ENCODE data around the gene SEC23A.

The SEC23A gene

DNA sequence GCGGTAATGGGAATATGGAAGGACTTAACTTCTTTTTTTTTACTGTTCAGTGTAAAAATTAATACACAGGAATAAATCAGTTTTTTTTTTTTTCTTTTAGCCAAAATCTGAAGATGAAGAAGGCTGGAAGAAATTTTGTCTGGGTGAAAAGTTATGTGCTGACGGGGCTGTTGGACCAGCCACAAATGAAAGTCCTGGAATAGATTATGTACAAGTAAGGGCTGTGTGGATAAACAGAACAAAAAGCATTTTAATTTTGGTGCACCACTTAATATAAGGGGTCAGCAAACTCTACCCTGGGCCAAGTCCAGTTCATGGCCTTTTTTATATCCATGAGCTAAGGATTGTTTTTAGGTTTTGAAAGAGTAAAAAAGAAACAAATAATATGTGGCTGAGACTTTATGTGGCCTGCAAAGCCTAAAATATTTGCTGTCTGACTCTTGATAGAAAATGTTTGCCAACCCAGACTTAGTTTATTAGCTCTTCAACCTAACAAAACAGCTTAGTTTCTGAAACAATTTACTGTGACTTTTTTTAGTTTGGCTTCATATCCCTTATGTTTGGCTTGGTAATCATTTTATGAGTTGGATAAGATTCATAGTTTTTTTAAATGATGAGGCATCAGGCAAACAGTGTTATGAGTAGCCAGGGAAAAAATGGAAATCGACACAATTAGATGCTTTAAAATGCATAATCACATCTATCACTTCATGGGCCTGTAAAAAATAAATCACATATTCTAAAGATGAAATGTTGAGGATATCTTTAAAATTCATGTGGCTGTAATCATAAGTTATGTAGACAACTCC is 19.5 kb upstream of the SEC23A start:
- no peaks in the 10 kb centered on the region for H3K27me3 ChIP-seq
- H3K4me1 ChIP-seq = no peaks in the 10 kb centered on the region
- H3K9me3 ChIP-seq = no peaks in the 10 kb centered on the region
- peaks cover 26% of the 10 kb centered on the region for H3K36me3 ChIP-seq
- TF ChIP-seq, protein P1, sequence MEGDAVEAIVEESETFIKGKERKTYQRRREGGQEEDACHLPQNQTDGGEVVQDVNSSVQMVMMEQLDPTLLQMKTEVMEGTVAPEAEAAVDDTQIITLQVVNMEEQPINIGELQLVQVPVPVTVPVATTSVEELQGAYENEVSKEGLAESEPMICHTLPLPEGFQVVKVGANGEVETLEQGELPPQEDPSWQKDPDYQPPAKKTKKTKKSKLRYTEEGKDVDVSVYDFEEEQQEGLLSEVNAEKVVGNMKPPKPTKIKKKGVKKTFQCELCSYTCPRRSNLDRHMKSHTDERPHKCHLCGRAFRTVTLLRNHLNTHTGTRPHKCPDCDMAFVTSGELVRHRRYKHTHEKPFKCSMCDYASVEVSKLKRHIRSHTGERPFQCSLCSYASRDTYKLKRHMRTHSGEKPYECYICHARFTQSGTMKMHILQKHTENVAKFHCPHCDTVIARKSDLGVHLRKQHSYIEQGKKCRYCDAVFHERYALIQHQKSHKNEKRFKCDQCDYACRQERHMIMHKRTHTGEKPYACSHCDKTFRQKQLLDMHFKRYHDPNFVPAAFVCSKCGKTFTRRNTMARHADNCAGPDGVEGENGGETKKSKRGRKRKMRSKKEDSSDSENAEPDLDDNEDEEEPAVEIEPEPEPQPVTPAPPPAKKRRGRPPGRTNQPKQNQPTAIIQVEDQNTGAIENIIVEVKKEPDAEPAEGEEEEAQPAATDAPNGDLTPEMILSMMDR (IDR thresholded peaks at IDR 0.05; ENCODE audit: low read depth, low read length) = no peak
- H3K4me3 ChIP-seq (ENCODE audit: low read depth, low read length) = no peak overlapping the region
- DNase-seq = no peak

DNA sequence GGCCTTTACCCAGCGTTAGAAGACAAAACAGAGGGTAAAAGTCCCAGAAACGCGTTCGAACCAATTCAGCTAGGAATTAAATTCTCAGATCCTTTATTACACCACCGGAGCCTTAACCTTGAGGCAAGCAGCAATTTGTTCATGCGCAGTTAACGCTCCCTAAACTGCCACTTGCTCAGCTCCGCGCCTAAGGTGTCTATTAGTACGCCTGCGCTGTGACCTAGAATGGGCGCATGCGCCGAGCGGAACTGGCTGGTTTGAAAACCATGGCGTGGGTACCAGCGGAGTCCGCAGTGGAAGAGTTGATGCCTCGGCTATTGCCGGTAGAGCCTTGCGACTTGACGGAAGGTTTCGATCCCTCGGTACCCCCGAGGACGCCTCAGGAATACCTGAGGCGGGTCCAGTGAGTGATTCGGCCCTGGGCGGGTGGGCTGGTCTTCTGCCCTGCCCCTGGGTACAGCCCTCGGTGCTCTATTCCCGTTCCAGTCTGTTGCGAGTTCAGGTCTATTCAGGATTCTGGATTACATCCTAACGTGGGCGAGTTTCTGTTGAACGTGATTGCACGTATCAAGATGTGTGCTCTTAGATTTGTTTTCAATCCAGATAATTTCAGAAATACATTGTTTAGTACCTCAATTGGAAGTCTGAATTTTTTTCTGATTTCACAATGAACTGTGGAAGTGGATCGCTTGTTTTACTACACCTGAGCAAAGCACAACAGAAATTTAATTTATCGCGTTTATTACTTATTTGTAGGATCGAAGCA is 11.2 kb upstream of the SEC23A start, which contains the start of gene GEMIN2:
GEMIN2 (plus strand) TSS at position 251 of the 766 bp plus-strand sequence; CDS start at position 267, 16 bp downstream.
- H3K4me3 ChIP-seq (ENCODE audit: low read depth, low read length) = peak within 1 kb of the TSS; percentile 70
- peak; percentile 90 for DNase-seq
- TF ChIP-seq, protein P1 (IDR thresholded peaks at IDR 0.05; ENCODE audit: low read depth, low read length) = no peak
- peaks cover 9% of the 10 kb centered on the region for H3K36me3 ChIP-seq
- H3K9me3 ChIP-seq = no peaks in the 10 kb centered on the region
- no peaks in the 10 kb centered on the region for H3K27me3 ChIP-seq
- H3K4me1 ChIP-seq = no peaks in the 10 kb centered on the region

DNA sequence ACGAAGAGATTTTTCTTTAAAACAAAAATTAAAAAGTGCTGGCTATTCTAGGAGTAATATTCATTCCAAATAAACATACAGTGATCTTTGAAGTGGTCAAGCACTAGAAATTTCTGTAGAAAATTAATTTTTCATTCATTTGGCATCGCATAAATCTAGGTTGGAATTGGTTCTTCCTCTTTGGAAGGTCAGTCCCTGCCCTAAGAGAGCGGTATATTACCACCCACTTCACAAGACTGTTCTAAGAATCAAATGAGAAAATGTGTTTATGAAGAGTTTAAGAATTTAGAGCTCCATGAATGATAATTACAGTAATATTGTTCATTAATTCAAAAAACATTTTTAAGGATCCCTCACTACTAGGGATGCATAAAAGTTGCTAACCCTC is 10.6 kb upstream of the SEC23A start:
- no peaks in the 10 kb centered on the region for H3K4me1 ChIP-seq
- H3K9me3 ChIP-seq = no peaks in the 10 kb centered on the region
- H3K36me3 ChIP-seq = peaks cover 4% of the 10 kb centered on the region; the same call in 1 of the 2 replicates
- TF ChIP-seq, protein P1 (IDR thresholded peaks at IDR 0.05; ENCODE audit: low read depth, low read length) = no peak
- H3K27me3 ChIP-seq = no peaks in the 10 kb centered on the region
- DNase-seq = no peak
- peak overlapping the region; percentile 70 for H3K4me3 ChIP-seq (ENCODE audit: low read depth, low read length)

DNA sequence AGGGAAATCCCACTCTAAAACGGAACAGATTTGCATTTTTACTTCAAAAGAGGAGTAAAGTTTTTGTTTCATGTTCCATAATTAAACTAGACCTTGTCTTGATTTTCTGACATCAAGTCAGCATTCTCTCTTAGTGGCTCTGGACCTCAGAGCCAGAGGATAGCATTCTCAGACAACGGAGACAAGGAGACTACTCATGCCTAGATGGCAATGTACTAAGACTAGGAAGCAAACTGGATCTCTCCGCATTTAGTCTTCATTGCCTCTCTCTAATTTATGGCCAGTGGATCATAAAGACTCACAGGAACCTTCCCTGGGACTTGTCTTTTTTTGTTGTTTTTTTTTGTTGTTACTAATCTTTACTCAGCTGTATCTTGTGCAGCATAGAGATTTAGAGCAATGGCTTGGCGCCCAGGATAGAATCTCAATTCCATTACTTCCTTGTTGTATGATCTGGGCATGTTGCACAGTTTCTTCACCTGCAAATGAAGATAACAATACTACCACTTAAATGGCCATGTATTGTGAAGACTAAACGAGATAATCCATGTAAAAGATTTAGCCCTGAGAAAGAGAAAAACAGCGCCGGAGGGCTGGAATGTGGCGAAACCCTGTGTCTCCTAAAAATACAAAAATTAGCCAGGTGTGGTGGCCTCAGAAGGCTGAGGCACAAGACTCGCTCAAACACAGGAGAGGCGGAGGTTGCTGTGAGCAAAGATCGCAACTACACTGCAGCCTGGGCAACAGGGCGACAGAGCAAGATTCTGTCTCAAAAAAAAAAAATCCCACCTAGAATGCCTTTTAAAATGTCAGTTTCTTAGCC is 7.1 kb upstream of the SEC23A start:
- Histone ChIP-seq H3K4me3 (ENCODE audit: low read depth, low read length) (no peak overlapping the region), H3K4me1 (no peaks in the 10 kb centered on the region), H3K9me3 (no peaks in the 10 kb centered on the region), H3K36me3 (no peaks in the 10 kb centered on the region), H3K27me3 (no peaks in the 10 kb centered on the region)
- TF ChIP-seq, protein P1 (IDR thresholded peaks at IDR 0.05; ENCODE audit: low read depth, low read length) = no peak
- DNase-seq = no peak

DNA sequence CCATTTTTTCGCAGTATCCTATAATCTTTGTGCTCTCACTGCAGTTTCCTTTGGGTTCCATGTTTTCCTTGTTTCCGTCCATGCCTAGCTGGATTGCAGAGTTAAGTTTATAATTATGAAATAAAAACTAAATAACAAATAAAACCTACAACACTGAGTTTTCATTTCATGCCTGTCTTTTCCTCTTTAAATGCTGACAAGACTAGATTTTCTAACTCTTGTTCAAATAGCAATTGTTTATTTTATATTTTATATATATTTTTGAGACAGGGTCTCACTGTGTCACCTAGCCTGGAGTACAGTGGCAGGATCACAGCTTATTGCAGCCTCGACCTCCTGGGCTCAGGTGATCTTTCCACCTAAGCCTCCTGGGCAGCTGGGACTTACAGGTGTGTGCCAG is 5.8 kb upstream of the SEC23A start:
- H3K9me3 ChIP-seq = no peaks in the 10 kb centered on the region
- DNase-seq = no peak
- H3K4me3 ChIP-seq (ENCODE audit: low read depth, low read length) = no peak overlapping the region
- H3K36me3 ChIP-seq = no peaks in the 10 kb centered on the region
- TF ChIP-seq, protein P1 (IDR thresholded peaks at IDR 0.05; ENCODE audit: low read depth, low read length) = no peak
- no peaks in the 10 kb centered on the region for H3K27me3 ChIP-seq
- H3K4me1 ChIP-seq = no peaks in the 10 kb centered on the region
